ENCODE results near the gene CRIP3. TPM values are rescaled to one million over a fixed set of nuclear protein-coding genes. Genes with fewer than 3 reads are reported as not detected.
A peak's percentile ranks its signal among the peaks of the same experiment; 100 is the strongest.

Gene CRIP3
- polyA plus RNA-seq, 6 donors from 2014 or later, result 2.7 to 7.8 (median 5.3) TPM

DNA sequence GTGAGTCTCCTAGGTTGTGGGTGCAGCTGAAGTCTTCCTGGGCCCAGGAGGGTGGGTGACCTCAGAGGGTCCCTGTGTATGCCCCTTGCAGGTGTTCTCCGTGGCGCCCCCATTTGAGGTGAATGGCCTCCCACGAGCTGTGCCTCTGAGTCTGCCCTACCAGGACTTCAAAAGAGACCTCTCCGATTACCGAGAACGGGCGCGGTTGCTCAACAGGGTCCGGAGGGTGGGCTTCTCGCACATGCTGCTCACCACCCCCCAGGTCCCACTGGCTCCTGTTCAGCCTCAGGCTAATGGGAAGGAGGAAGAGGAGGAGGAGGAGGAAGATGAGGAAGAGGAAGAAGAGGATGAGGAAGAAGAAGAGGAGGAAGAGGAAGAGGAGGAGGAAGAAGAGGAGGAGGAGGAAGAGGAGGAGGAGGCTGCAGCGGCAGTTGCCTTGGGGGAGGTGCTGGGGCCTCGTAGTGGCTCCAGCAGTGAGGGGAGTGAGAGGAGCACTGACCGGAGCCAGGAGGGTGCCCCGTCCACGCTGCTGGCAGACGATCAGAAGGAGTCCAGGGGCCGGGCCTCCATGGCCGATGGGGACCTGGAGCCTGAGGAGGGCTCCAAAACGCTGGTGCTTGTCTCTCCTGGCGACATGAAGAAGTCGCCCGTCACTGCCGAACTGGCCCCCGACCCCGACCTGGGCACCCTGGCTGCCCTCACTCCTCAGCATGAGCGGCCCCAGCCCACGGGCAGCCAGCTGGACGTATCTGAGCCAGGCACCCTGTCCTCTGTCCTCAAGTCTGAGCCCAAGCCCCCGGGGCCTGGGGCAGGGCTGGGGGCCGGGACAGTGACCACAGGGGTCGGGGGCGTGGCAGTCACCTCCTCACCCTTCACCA is 25.8 kb downstream of the CRIP3 start:
- Mint-ChIP-seq H3K27ac (no peak overlapping the region), H3K4me1 (peaks cover 8 to 12% (median 10%) of the 10 kb centered on the region in 3 donors), H3K9me3 (no peaks in the 10 kb centered on the region), H3K27me3 (peaks cover 29 to 74% (median 64%) of the 10 kb centered on the region in 3 donors), H3K4me3 (no peak overlapping the region), H3K36me3 (no peaks in the 10 kb centered on the region)
- ATAC-seq (ENCODE audit: low read depth in 2 of 2) (no peak), DNase-seq (no peak)

DNA sequence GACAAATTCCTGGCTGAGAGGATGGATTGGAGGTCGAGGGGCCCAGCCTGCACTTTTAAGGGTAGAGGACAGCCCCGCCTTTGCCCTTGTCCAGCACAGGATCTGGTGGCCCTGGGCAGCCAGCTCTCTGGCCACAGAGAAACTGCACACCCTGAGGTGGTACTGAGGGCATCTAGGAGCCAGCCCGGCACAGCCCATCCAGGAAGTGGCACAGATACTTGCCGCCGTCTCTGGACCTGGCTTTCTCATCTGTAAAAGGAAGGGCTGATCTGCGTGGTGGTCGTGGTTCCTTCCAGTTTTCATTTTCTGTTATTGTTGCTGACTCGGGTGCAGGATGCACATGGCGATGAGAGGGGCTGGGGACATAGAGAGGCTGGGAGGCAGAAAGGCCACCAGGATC is 26.6 kb downstream of the CRIP3 start:
- Mint-ChIP-seq H3K27ac (no peak overlapping the region), H3K36me3 (no peaks in the 10 kb centered on the region), H3K4me1 (peaks cover 7 to 15% (median 13%) of the 10 kb centered on the region in 3 donors), H3K27me3 (peaks cover 29 to 74% (median 61%) of the 10 kb centered on the region in 3 donors), H3K4me3 (peak overlapping the region in 1 of 8 donors; percentile 64), H3K9me3 (no peaks in the 10 kb centered on the region)
- DNase-seq (no peak), ATAC-seq (ENCODE audit: low read depth in 2 of 2) (no peak)

DNA sequence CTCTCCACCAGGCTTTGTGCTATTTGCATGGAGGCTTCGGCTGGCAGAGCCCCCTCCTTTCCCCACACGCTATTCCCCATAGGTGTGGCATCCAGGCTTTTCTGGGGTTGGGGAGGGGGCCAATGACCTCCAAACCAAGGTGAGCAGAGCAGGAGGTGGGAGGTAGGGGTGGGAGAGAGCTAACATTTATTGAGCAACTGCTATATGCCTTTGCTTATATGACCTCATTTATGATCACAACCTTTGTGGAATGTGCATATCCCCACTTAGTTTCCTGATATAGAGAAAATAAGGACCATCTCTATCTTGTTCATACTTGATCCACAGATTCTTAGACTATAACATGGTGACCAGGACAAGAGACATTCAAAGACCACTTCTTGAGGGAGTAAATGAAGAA is 28.4 kb downstream of the CRIP3 start:
- Mint-ChIP-seq H3K4me1 (peaks cover 15 to 23% (median 22%) of the 10 kb centered on the region in 3 donors), H3K9me3 (no peaks in the 10 kb centered on the region), H3K4me3 (peak overlapping the region in 1 of 8 donors; percentile 22), H3K27me3 (peaks cover 24 to 60% (median 57%) of the 10 kb centered on the region in 3 donors), H3K27ac (peak overlapping the region in 2 of 6 donors; percentile 43 to 51), H3K36me3 (no peaks in the 10 kb centered on the region)
- DNase-seq (no peak), ATAC-seq (ENCODE audit: low read depth in 2 of 2) (no peak)

DNA sequence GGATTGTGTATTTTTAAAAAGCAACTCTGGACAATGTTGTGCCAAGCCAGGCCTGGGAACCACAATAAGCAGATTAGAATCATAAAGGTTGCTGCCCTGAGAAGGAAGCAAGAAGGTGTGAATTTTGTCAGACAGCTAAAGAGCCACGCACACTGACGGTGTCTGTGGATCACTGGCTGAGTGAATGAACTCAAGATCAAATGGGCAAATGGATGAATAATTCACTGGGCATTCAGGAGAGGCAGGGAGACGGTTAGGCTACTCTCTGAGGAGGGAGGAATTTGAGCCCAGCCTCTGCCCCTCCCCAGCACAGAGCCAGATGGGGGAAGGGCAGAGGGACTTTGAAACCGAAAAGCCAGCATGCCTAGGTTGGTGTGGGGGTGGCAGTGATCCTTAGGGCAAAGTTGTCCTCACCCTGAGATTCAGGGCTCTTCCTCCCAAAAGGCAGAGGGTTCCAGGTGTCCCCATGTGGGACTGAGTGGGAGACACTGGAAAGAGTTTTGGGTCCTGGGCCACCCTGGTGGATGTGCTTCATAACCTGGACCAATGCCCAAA is 30.0 kb downstream of the CRIP3 start:
- Mint-ChIP-seq H3K36me3 (no peaks in the 10 kb centered on the region), H3K4me3 (no peak overlapping the region), H3K4me1 (peaks cover 23 to 28% (median 27%) of the 10 kb centered on the region in 3 donors), H3K27me3 (peaks cover 21 to 57% (median 50%) of the 10 kb centered on the region in 3 donors), H3K27ac (peak overlapping the region in 1 of 6 donors; percentile 81), H3K9me3 (no peaks in the 10 kb centered on the region)
- ATAC-seq (ENCODE audit: low read depth in 2 of 2), result no peak
- DNase-seq, result no peak

DNA sequence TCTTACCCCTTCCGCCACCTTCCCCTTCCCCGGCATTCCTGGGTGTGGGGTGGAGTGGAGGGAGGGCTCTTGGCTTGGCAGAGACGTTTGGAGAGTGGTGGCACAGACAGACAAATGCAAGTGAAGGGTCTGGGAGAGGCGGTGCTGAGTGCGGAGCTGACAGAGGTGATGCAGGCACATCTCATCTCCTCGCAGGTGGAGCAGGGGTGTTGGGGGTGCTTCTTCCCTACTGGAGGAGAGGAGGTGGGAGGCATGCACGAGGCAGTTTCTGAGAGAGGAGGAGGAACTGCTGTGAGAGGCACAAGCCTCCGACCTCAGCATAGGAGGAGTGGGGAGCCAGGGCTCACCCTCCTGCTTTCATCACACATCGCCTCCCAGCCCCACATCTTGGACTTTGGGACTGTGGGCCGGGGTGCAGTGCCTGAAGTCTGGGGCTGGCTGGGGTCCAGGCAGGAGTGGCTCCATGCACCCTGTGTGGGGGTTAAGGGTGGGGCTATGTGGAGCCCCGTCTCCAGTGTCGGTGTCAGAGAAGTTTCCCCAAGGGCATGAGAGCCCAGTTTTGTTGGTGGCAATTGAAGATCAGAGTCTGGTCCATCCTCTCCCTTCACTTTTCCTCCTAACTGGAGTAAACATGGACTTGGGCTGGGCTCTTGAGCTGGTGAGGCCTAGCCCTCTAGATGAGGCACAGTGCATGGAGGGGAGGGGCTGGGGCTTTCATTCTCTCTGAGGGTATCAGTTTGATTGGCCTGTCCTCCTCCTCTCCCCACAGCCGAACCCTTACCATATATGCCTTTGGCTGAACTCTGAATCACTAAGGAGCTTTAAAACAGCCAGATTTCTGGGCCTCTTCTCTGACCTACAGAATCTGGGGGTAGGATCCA is 30.7 kb downstream of the CRIP3 start:
- ATAC-seq (ENCODE audit: low read depth in 2 of 2) (no peak), DNase-seq (no peak)
- H3K27me3 Mint-ChIP-seq, result peaks cover 21 to 54% (median 47%) of the 10 kb centered on the region in 3 donors
- no peaks in the 10 kb centered on the region for H3K36me3 Mint-ChIP-seq
- H3K9me3 Mint-ChIP-seq, result no peaks in the 10 kb centered on the region
- H3K4me1 Mint-ChIP-seq, result peaks cover 23 to 35% (median 27%) of the 10 kb centered on the region in 3 donors
- peak overlapping the region in 2 of 6 donors; percentile 50 to 81 for H3K27ac Mint-ChIP-seq
- H3K4me3 Mint-ChIP-seq, result peak overlapping the region in 3 of 8 donors; percentile 15 to 37 (median 32)

DNA sequence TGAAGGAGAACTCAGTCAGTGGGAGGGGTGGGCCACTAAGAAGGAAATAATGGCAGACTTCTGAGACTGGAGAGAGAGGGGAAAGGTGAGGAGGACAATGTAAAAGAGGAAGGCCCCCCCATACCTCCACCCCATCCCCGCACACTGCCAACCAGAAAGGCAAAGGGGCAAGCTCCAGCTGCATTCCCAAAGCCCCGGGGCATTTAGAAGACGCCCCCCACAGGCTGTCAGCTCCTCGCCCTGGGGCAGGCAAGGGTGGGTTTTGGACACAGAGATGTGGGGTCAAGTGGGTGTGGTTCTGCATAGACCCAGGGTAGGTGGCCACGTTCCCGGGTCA is 31.4 kb downstream of the CRIP3 start:
- Mint-ChIP-seq H3K9me3 (no peaks in the 10 kb centered on the region), H3K4me1 (peaks cover 23 to 41% (median 27%) of the 10 kb centered on the region in 3 donors), H3K27me3 (peaks cover 20 to 48% (median 41%) of the 10 kb centered on the region in 3 donors), H3K36me3 (no peaks in the 10 kb centered on the region), H3K4me3 (peak overlapping the region in 7 of 8 donors; percentile 40 to 95 (median 82)), H3K27ac (peak overlapping the region in 2 of 6 donors; percentile 78 to 96)
- no peak for ATAC-seq (ENCODE audit: low read depth in 2 of 2)
- no peak for DNase-seq

DNA sequence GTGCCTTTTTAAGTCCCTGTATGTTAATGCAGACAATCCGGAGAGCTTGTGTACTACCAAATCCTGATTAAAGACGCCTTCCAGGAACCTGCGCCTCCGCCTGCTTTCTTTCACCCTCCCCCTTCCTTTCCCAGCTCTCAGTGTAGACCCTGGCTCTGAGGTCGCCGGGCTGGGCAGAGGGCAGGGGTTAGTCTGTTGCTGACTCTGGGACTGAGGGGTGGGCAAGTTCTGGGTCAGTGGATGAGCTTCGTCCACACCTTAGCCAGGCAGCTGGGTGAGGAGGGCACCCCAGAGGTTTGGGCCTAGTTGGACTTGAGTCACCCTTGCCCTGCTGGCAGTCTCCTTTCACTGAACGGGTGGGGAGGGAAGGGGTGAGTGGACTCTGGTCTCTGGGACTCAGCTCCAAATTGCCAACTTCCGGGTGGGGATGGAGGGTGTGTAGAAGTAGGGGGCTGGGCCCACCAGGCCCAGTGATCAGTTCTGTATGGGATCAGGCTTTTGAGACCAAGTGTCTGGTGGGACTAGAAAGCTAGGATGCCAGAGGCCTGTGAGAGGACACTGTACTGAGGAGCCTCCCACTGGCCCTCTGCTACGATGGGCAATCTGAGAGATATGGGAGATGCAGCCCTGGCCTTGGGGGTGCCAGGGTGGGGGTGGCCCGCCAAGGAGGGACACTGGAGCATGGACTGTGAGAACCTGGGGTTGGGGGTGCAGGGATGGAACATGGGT is 31.9 kb downstream of the CRIP3 start:
- Mint-ChIP-seq H3K9me3 (no peaks in the 10 kb centered on the region), H3K27me3 (peaks cover 16 to 43% (median 37%) of the 10 kb centered on the region in 3 donors), H3K4me3 (peak overlapping the region; percentile 76 to 95 (median 85)), H3K4me1 (peaks cover 27 to 45% (median 32%) of the 10 kb centered on the region in 3 donors), H3K27ac (peak overlapping the region in 5 of 6 donors; percentile 67 to 96 (median 70)), H3K36me3 (no peaks in the 10 kb centered on the region)
- ATAC-seq (ENCODE audit: low read depth in 2 of 2) (no peak), DNase-seq (no peak)

DNA sequence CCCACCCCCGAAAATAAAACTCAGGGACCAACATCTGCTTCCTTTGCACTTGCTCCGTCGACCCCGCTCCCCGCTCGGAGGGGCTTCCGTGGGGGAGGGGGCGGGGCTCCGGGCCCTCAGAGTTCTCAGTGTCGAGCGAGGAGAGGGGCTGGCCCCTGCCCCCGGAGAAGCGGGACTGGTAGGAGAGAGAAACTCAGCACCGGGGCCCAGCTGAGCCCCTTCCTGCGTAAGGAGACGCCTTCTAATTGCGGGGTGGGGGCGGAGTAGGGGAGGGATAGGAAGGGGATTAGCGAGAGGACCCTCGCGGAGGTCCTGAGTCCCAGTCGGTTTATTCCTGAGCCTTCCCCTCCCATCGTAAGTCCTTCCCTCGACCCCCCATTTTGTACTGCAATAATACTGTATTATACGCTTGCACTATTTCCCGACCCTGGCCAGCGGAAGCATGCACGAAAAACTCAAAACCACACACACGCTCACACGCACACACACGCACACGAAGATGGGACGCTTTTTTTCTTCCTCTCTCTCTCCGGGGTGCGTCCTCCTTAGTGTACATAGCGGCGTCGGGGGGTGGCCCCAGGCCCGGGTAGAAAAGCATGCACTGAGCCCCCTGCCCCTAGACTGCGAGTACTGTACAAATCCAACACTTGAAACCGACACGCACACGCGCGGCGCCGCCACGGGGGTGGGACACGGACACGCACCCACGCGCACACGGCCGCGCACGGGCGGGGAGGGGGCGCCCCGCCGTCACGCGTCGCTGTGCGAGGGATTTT is 32.6 kb downstream of the CRIP3 start:
- H3K27me3 Mint-ChIP-seq, result peaks cover 10 to 36% (median 30%) of the 10 kb centered on the region in 3 donors
- peak; percentile 70 for DNase-seq
- H3K4me1 Mint-ChIP-seq, result peaks cover 33 to 51% (median 39%) of the 10 kb centered on the region in 3 donors
- no peaks in the 10 kb centered on the region for H3K36me3 Mint-ChIP-seq
- H3K27ac Mint-ChIP-seq, result peak overlapping the region; percentile 8 to 92 (median 76)
- ATAC-seq (ENCODE audit: low read depth in 2 of 2), result peak; percentile 69 to 77
- H3K9me3 Mint-ChIP-seq, result no peaks in the 10 kb centered on the region
- peak overlapping the region; percentile 76 to 95 (median 88) for H3K4me3 Mint-ChIP-seq

DNA sequence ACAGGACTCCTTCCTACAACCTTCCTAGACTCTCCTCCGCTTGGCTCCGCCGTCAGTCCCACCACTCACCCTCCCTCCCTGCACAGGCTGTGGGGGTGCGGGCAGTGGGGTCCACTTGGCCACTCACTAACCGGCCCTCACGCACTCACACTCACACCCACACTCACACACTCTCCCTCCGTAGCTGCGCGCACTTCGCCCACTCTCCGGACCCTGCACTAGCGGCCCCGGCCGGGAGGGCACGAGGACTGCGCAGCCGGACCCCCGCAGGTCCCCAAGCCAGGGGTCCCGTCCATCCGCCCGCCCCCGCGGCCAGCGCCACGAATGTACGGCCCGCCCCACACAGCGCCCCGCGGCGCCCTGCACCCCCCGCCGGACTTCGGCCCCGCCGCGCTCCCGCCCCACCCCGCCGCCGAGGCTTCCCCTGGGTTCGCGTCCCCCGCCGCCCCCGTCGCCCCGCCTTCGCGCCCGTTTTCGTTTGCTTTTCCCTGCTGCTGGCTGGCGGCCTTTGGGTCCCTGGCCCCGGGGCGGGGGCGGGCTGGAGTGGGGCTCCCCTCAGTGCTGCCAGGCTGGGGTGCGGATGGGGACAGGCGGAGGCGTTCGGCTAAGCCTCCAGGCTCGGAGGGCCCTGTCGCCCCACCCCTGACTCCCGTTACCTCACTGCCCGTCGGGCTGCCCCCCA is 33.6 kb downstream of the CRIP3 start:
- H3K4me1 Mint-ChIP-seq, result peaks cover 42 to 60% (median 48%) of the 10 kb centered on the region in 3 donors
- peaks cover 4 to 27% (median 21%) of the 10 kb centered on the region in 3 donors for H3K27me3 Mint-ChIP-seq
- H3K36me3 Mint-ChIP-seq, result no peaks in the 10 kb centered on the region
- peak overlapping the region; percentile 33 to 94 (median 75) for H3K27ac Mint-ChIP-seq
- H3K4me3 Mint-ChIP-seq, result peak overlapping the region; percentile 76 to 95 (median 88)
- DNase-seq (peak; percentile 37), ATAC-seq (ENCODE audit: low read depth in 2 of 2) (peak; percentile 22 to 26)
- no peaks in the 10 kb centered on the region for H3K9me3 Mint-ChIP-seq

- H3K4me1 Mint-ChIP-seq, result peaks cover 45 to 62% (median 55%) of the 10 kb centered on the region in 3 donors
- ATAC-seq (ENCODE audit: low read depth in 2 of 2) (no peak), DNase-seq (no peak)
- H3K27me3 Mint-ChIP-seq, result peaks cover 4 to 27% (median 20%) of the 10 kb centered on the region in 3 donors
- H3K9me3 Mint-ChIP-seq, result no peaks in the 10 kb centered on the region
- H3K4me3 Mint-ChIP-seq, result peak overlapping the region; percentile 58 to 91 (median 79)
- H3K36me3 Mint-ChIP-seq, result no peaks in the 10 kb centered on the region
- peak overlapping the region in 3 of 6 donors; percentile 39 to 68 (median 49) for H3K27ac Mint-ChIP-seq
Measured at GRCh38 chr6:43274127-43274915, 34.3 kb downstream of the CRIP3 start.

GRCh38 chr6:43273707-43274106 is 34.9 kb downstream of the CRIP3 start:
- DNase-seq (no peak), ATAC-seq (ENCODE audit: low read depth in 2 of 2) (no peak)
- Mint-ChIP-seq H3K36me3 (no peaks in the 10 kb centered on the region), H3K27ac (peak overlapping the region in 1 of 6 donors; percentile 68), H3K4me1 (peaks cover 49 to 67% (median 60%) of the 10 kb centered on the region in 3 donors), H3K27me3 (peaks cover 4 to 25% (median 24%) of the 10 kb centered on the region in 3 donors), H3K4me3 (peak overlapping the region in 6 of 8 donors; percentile 58 to 86 (median 75)), H3K9me3 (no peaks in the 10 kb centered on the region)

Measured in naive B cell (primary cell).